OCI-LY1 (cell line): ENCODE measurements around the gene KRTAP4-8.
"Not testable (repeated sequence)": the region's sequence is repeated elsewhere in the genome, so short reads cannot be mapped to it uniquely, and the experiment has no call there.

Experiments
- H2AFZ ChIP-seq: fragments of 200-600 bp; sonication (generic), shearing (Covaris generic); 2 replicates; pipeline ENCODE4 v1.6.0; 2014; ENCODE audit warnings: antibody characterized with exemption, mild to moderate bottlenecking, low read length
- H3F3A ChIP-seq: fragments of 200-600 bp; sonication (generic), shearing (Covaris generic); 2 replicates; pipeline ENCODE4 v1.6.0; 2014; ENCODE audit warnings: mild to moderate bottlenecking, antibody characterized with exemption, low read length, moderate library complexity; ENCODE audit not compliant: insufficient read depth
- H3K27ac ChIP-seq: fragments of 200-600 bp; sonication (generic); 2 replicates; pipeline ENCODE4 v1.5.1; 2014; ENCODE audit warnings: low read length, mixed run types, mild to moderate bottlenecking, low read depth; ENCODE audit not compliant: poor library complexity, severe bottlenecking
- H3K27me3 ChIP-seq: fragments of 200-600 bp; sonication (generic); 2 replicates; pipeline ENCODE4 v1.6.0; 2014; ENCODE audit warnings: antibody characterized with exemption, mild to moderate bottlenecking, low read length, moderate library complexity; ENCODE audit not compliant: insufficient read depth
- H3K36me3 ChIP-seq: fragments of 200-600 bp; sonication (generic); 2 replicates; pipeline ENCODE4 v1.6.1; 2014; ENCODE audit warnings: mild to moderate bottlenecking, antibody characterized with exemption, low read length, moderate library complexity, mixed read lengths; ENCODE audit not compliant: insufficient read depth
- H3K4me1 ChIP-seq: fragments of 200-600 bp; sonication (generic); 2 replicates; pipeline ENCODE4 v1.5.1; 2014; ENCODE audit warnings: mild to moderate bottlenecking, low read length, moderate library complexity; ENCODE audit not compliant: insufficient read depth, severe bottlenecking
- H3K4me2 ChIP-seq: fragments of 200-600 bp; sonication (generic), shearing (Covaris generic); 2 replicates; pipeline ENCODE4 v1.6.1; 2014; ENCODE audit warnings: low read length
- H3K4me3 ChIP-seq: fragments of 200-600 bp; sonication (generic); 2 replicates; pipeline ENCODE4 v1.5.1; 2014; ENCODE audit warnings: low read length, low read depth, mild to moderate bottlenecking, mixed read lengths; ENCODE audit not compliant: poor library complexity, severe bottlenecking
- H3K79me2 ChIP-seq: fragments of 200-600 bp; shearing (Covaris generic); 2 replicates; pipeline ENCODE4 v1.6.1; 2016; ENCODE audit warnings: mixed run types, low read length, mixed read lengths; ENCODE audit not compliant: insufficient read depth
- H3K9ac ChIP-seq: fragments of 200-600 bp; sonication (generic), shearing (Covaris generic); 2 replicates; pipeline ENCODE4 v1.6.1; 2014; ENCODE audit warnings: mild to moderate bottlenecking, low read length, mixed read lengths
- H3K9me2 ChIP-seq: fragments of 200-600 bp; sonication (generic), shearing (Covaris generic); 2 replicates; pipeline ENCODE4 v1.6.1; 2014; ENCODE audit warnings: low read depth, mild to moderate bottlenecking, low read length, mixed read lengths
- H3K9me3 ChIP-seq: fragments of 200-600 bp; shearing (Covaris generic); 2 replicates; pipeline ENCODE4 v1.6.1; 2014; ENCODE audit warnings: low read length, mixed read lengths
- H4K20me1 ChIP-seq: fragments of 200-600 bp; sonication (generic), shearing (Covaris generic); 2 replicates; pipeline ENCODE4 v1.6.0; 2016; ENCODE audit warnings: mild to moderate bottlenecking, low read length; ENCODE audit not compliant: insufficient read depth
- CTCF ChIP-seq: fragments of 200-600 bp; sonication (generic), shearing (Covaris generic); IDR thresholded peaks from 2 replicates; pipeline ENCODE4 v1.5.1; 2017; ENCODE audit warnings: mild to moderate bottlenecking, antibody characterized with exemption, low read length, moderate library complexity, mixed read lengths
- EZH2 ChIP-seq: fragments of 200-600 bp; sonication (generic), shearing (Covaris generic); IDR thresholded peaks from 2 replicates; pipeline ENCODE4 v1.8.0; 2017; ENCODE audit warnings: borderline replicate concordance, mixed run types, mild to moderate bottlenecking, antibody characterized with exemption, low read length, moderate library complexity, mixed read lengths

Gene KRTAP4-8

GRCh38 chr17:41058741-41059140 is 39.2 kb downstream of the KRTAP4-8 start:
- H3K27me3 ChIP-seq: 0 out of 2 replicates have a peak, but pooled peaks cover 3% of the 10 kb centered on the region
- H3K4me3 ChIP-seq: no peak overlapping the region
- TF ChIP-seq EZH2 (no peak), CTCF (no peak)
- H4K20me1 ChIP-seq: no peaks in the 10 kb centered on the region
- H3K27ac ChIP-seq: no peak overlapping the region
- H3K36me3 ChIP-seq: no peaks in the 10 kb centered on the region
- H2AFZ ChIP-seq: no peak overlapping the region
- no peaks in the 10 kb centered on the region for H3K4me1 ChIP-seq
- H3F3A ChIP-seq: no peaks in the 10 kb centered on the region
- H3K9me3 ChIP-seq: no peaks in the 10 kb centered on the region
- H3K9ac ChIP-seq: no peak overlapping the region
- H3K79me2 ChIP-seq: no peaks in the 10 kb centered on the region
- H3K4me2 ChIP-seq: no peak overlapping the region
- no peaks in the 10 kb centered on the region for H3K9me2 ChIP-seq

GRCh38 chr17:41057547-41057946 is 40.4 kb downstream of the KRTAP4-8 start:
- 0 out of 2 replicates have a peak, but pooled peaks cover 3% of the 10 kb centered on the region for H3K27me3 ChIP-seq
- no peaks in the 10 kb centered on the region for H3K36me3 ChIP-seq
- TF ChIP-seq CTCF (no peak), EZH2 (no peak)
- no peaks in the 10 kb centered on the region for H3F3A ChIP-seq
- no peak overlapping the region for H3K4me3 ChIP-seq
- H3K9me2 ChIP-seq: no peaks in the 10 kb centered on the region
- 0 out of 2 replicates have a peak, but pooled peaks cover 2% of the 10 kb centered on the region for H3K9me3 ChIP-seq
- no peak overlapping the region for H2AFZ ChIP-seq
- no peak overlapping the region for H3K9ac ChIP-seq
- no peaks in the 10 kb centered on the region for H4K20me1 ChIP-seq
- no peaks in the 10 kb centered on the region for H3K4me1 ChIP-seq
- H3K4me2 ChIP-seq: no peak overlapping the region
- no peak overlapping the region for H3K27ac ChIP-seq
- no peaks in the 10 kb centered on the region for H3K79me2 ChIP-seq

GRCh38 chr17:41055130-41055529 is 42.8 kb downstream of the KRTAP4-8 start, which contains the start of gene KRTAP2-2:
TSS of gene KRTAP2-2 (minus strand) at chr17:41055230. CDS start at chr17:41055211, 19 bp downstream.
- not testable (repeated sequence) for H3K9me3 ChIP-seq, H3K27ac ChIP-seq, H3K9me2 ChIP-seq, H3K4me3 ChIP-seq, H3K79me2 ChIP-seq, H3K4me1 ChIP-seq, H3K4me2 ChIP-seq, H3K36me3 ChIP-seq, H3F3A ChIP-seq, H4K20me1 ChIP-seq, H3K9ac ChIP-seq, H2AFZ ChIP-seq, H3K27me3 ChIP-seq

GRCh38 chr17:41054556-41054955 is 43.4 kb downstream of the KRTAP4-8 start:
- not testable (repeated sequence) for H3K27ac ChIP-seq

More at GRCh38 chr17:41054556-41054955, 43.4 kb downstream of the KRTAP4-8 start:
- H4K20me1 ChIP-seq, H3K79me2 ChIP-seq, H2AFZ ChIP-seq, H3K9me3 ChIP-seq, H3K4me1 ChIP-seq, H3K36me3 ChIP-seq, H3K9me2 ChIP-seq, H3K9ac ChIP-seq, H3K4me2 ChIP-seq, H3K27me3 ChIP-seq, H3F3A ChIP-seq, H3K4me3 ChIP-seq: not testable (repeated sequence)
